ENCODE data around the gene GPANK1.

The GPANK1 gene

DNA sequence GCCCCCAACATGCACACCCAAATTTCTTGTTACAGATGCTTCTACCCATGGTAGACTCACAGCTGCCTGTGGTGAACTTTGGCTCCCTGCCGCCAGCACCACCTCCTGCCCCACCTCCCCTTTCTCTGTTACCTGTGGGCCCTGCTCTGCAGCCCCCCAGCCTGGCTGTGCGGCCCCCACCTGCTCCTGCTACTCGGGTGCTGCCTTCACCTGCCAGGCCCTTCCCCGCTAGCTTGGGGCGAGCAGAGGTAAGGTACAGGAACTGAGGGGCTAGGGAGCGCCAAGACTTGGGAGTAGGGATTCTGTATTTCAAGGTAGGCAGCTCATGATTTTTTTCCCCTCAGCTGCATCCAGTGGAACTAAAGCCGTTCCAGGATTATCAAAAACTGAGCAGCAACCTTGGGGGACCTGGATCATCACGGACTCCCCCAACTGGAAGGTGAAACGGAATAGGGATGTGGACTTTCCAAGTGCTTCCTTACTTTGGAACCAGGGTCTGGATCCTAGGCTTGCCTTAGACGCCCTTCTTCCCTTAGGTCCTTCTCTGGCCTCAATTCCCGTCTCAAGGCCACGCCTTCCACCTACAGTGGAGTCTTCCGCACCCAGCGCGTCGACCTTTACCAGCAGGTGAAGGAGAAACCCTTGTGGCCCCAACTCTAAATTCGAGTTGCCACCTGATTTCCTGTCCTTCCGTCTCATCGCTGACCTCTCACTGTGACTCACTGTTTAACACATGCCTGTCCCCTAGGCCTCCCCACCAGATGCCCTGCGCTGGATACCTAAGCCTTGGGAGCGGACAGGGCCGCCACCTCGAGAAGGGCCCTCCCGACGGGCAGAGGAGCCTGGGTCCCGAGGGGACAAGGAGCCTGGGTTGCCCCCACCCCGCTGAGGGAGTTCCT, 27.9 kb downstream of the GPANK1 start:
- no peak for DNase-seq

GRCh38 chr6:31634969-31635575, 29.7 kb downstream of the GPANK1 start:
- no peak for DNase-seq

GRCh38 chr6:31634131-31634530, 30.7 kb downstream of the GPANK1 start:
- no peak for DNase-seq

- no peak for DNase-seq
These were observed 31.4 kb downstream of the GPANK1 start for GRCh38 chr6:31633447-31633846.

DNA sequence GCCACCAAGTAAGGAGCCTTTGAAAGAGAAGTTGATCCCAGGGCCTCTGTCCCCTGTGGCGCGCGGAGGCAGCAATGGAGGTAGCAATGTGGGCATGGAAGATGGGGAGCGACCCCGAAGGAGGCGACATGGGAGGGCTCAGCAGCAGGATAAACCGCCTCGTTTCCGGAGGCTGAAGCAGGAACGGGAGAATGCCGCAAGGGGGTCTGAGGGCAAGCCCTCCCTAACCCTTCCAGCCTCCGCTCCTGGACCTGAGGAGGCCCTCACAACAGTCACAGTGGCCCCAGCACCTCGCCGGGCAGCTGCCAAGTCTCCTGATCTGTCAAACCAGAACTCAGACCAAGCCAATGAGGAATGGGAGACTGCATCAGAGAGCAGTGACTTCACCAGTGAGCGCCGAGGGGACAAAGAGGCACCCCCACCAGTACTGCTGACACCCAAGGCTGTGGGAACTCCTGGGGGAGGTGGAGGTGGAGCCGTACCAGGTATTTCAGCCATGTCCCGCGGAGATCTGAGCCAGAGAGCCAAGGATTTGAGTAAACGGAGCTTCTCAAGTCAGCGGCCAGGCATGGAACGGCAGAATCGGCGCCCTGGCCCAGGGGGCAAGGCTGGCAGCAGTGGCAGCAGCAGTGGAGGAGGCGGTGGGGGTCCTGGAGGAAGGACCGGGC, 32.4 kb downstream of the GPANK1 start:
- no peak for DNase-seq

GRCh38 chr6:31631681-31632278, 33.0 kb downstream of the GPANK1 start:
- no peak for DNase-seq

DNA sequence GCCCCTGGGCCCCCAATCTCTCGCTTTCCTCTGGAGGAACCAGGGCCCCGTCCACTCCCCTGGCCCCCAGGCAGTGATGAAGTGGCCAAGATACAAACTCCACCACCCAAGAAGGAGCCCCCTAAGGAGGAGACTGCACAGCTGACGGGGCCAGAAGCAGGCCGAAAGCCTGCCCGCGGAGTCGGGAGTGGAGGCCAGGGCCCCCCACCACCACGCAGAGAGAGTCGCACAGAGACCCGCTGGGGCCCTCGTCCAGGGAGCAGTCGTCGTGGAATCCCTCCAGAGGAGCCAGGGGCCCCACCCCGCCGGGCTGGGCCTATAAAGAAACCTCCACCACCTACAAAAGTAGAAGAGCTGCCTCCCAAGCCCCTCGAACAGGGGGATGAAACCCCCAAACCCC, 33.6 kb downstream of the GPANK1 start:
- no peak for DNase-seq

GRCh38 chr6:31630177-31630934, 34.4 kb downstream of the GPANK1 start:
- no peak for DNase-seq

DNA sequence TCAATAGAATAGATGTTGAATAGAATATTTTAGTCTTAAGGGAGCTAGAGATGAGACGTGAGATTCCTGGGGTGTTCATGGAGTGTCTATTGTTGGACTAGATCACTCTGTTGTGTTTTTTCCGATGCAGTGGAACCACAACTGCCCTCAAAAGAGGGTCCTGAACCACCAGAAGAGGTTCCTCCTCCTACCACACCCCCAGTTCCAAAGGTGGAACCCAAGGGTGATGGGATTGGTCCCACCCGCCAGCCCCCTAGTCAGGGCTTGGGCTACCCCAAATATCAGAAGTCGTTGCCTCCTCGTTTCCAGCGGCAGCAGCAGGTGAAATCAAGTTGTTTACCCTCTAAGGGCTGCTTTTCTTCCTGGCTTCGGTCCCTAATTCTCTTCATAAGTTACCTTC, 35.8 kb downstream of the GPANK1 start:
- no peak for DNase-seq

DNA sequence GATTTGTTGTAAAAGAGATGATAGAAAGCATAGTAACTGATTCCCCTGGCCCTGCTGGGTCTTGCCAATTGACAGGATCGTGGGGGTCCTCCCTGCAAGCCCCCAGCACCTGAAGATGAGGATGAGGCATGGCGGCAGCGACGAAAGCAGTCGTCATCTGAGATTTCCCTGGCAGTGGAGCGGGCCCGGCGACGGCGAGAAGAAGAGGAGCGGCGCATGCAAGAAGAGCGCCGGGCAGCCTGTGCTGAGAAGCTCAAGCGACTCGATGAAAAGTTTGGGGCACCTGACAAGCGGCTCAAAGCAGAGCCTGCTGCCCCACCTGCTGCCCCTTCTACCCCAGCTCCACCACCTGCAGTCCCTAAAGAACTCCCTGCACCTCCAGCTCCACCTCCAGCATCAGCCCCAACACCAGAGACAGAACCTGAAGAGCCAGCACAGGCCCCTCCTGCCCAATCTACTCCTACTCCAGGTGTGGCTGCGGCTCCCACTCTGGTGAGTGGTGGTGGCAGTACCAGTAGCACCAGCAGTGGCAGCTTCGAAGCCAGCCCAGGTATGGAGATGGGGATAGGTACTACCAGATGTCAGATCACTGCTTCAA, 37.0 kb downstream of the GPANK1 start:
- no peak for DNase-seq

DNA sequence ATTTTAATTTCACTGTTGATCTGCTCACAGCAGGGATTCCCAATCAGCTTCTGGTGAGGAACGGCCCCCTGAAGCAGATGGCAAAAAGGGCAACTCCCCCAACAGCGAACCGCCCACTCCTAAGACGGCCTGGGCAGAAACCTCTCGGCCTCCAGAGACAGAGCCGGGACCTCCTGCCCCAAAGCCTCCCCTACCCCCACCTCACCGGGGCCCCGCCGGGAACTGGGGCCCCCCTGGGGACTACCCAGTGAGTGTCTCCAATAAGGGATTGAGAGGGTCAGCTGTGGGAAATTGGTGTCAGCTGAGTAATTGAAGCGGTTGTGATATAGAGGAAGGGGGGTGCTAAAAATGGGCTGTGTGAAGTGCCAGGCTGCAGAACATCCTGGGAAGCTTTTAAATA, 37.8 kb downstream of the GPANK1 start:
- DNase-seq = no peak

- DNase-seq = no peak
These were observed 40.7 kb downstream of the GPANK1 start for GRCh38 chr6:31624070-31624469.

GRCh38 chr6:31622684-31623091, 42.1 kb downstream of the GPANK1 start:
- no peak for DNase-seq

DNA sequence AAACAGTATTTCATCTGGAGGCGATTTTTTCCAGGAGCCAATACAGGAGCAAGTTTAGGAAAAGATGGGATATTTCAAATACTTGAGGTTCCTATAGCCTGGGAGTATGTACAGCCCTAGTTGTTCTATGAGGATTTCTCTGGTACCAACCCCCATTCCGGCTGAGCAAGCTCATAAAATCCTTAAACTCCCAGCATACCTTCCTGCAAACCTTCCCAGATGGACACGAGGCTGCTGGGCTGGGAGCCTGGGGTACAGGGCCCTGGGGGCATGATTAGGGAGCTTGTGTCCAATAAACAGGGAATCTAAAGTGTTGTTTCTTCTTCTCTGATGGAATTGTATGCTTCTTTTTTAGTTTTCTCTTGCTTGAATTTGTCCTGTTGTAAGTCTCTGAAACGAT, 42.8 kb downstream of the GPANK1 start:
- no peak for DNase-seq

DNA sequence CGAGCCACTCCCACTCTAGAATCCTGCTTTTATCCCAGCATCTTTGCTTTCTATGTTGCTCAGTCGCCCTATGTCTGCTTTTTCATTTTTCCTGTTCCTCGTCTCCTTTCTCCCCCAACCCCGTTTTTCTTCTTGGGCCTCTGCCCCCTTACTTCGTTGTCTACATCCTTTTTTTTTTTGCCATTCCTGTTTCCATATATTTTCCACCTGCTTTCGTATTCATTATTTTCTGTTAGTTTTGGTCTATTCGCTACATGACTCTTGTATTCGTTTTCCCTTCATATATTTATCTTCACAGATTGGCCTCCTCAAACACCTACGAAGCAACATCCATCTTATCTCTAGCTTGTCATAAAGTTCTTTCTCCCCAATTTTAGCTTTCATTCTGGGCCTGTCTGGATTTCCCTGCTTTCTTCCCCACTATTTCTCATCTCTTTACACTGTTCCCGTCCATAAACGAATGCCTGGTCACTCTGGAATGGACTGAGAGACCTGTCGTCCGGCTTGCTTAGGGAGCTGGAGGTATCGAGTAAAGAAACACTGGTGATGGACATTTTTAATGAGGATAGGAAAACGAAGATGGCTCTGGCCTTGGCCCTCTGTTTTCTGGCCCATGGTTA, 43.4 kb downstream of the GPANK1 start:
- DNase-seq = no peak

DNA sequence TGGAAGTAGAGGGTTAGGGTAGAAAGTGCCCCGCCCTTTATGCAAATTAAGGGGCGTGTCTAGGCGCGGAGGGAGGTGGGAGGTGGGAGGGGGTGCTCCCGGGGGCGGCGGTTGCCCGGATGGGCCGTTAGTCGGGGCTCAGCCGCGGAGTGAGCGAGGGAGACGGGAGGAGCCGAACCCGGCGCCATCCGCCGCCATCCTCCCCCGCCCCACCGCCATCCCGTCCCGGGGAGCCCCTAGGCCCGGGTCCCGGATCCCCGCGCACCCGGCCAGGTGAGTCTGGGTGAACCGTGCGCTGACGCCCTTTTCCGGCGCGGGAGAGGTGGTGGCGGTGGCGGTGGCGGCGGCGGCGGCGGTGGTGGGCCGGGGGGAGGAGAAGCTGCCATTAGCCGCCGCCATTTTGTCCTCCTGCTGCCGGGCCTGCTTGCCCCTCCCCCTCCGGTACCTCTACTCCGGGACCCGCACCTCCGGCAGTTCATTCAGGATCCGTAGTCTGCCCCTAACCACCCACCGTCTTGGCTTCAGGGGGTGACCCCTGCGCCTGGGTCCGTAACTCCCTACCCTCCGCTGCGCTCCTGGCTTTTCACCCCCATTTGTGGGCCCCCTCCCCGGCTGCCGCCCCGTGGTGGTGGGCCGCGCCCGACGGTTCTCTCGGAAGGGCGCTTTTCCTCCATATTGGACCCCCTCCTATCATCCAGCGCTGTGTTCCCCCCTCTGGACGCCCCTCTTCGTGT, 44.0 kb downstream of the GPANK1 start, which contains the start of gene PRRC2A:
PRRC2A (plus strand) TSS at position 130 of the 734 bp plus-strand sequence. CDS start 2,075 bp downstream, outside the sequence.
- no peak for DNase-seq

- peak; percentile 99 for DNase-seq
These were observed 44.8 kb downstream of the GPANK1 start for GRCh38 chr6:31619805-31620585.

DNA sequence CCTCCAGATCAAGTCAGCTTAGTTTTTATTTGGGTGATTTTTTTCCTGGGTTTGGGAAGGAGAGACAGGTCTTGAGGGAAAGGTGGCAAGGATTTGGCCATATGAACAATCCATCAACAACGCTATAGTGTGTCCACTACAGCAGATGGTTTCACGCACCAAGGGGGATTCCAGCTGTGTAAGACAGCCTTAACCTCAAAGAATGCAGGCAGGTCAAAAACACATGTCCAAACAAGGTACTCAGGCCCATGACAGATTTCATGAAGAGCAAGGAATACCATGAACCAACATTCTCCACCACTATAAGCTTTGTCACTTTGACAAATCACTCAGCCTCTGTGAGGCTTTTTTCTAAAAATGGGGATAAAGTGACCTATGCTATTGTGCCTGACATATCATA, 47.8 kb downstream of the GPANK1 start:
- no peak for DNase-seq

DNA sequence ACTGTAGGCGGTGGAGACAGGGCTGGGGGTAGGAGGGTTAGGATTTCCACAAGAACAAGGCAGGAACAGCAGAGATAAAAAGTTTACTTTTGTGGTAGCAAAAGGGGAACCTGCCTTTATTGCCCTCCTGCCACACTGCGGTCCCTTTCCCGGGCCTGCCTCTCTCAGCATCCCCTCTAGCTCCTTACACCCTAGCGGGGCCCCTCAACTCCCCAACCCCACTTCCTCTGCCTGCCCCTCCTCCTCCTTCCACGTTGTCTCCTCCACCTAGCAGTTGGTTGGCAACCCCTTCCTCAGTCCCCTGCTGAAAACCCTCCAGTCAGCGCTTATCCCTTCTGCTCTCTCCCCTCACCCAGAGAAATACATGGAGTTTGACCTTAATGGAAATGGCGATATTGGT, 49.0 kb downstream of the GPANK1 start:
- DNase-seq = peak; percentile 38
